ENCODE measurements around the gene CDYL.

CDYL gene

DNA sequence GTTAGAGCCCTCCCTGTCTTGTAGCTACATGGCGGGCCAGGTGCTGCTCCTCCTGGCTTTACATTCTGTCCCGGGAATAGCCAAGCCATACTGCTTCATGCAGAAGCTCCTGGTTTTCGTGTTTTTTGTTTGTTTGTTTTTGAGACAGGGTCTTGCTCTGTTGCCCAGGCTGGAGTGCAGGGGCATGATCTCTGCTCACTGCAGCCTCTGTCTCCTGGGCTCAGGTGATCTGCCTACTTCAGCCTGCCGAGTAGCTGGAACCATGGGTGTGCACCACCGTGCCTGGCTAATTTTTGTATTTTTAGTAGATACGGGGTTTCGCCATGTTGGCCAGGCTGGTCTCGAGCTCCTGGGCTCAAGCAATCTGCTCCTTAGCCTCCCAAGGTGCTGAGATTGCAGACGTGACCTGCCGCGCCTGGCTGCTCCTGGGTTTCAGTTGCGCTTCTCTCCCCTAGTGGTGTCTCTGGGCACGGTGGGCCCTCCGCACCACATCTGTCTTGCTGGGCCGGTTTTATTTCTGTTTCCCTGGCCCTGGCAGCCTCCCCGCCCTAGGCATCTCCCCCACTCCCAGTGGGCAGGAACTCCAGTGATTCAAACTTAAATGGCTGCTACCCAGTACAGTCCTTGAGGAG, 12.9 kb downstream of the CDYL start:
- 93% methylated on average over 15 of the region's 16 CpGs for WGBS (ENCODE audit: insufficient coverage)
- Histone ChIP-seq H3K4me3 (ENCODE audit: control insufficient read depth in 1 of 7, extremely low read depth in 1 of 7, insufficient read depth in 4 of 7, low read depth in 2 of 7, low read length in 6 of 7) (no peak overlapping the region), H3K27ac (ENCODE audit: insufficient read depth in 1 of 2, low read depth in 1 of 2, low read length in 2 of 2, poor library complexity in 1 of 2, severe bottlenecking in 2 of 2) (no peak overlapping the region), H3K27me3 (replicated peaks in 2 of 5; ENCODE audit: control insufficient read depth in 4 of 5, insufficient read depth in 5 of 5, low read length in 4 of 5) (no peaks in the 10 kb centered on the region), H3K36me3 (ENCODE audit: control insufficient read depth in 4 of 4, insufficient read depth in 4 of 4, low read length in 3 of 4) (peaks cover 0 to 10% (median 0%) of the 10 kb centered on the region in 4 experiments), H3K9me3 (ENCODE audit: control extremely low read depth in 1 of 5, control insufficient read depth in 4 of 5, insufficient read depth in 2 of 5, low read depth in 1 of 5, low read length in 4 of 5) (peaks cover 0 to 5% (median 0%) of the 10 kb centered on the region in 5 experiments), H3K4me1 (ENCODE audit: control extremely low read depth in 1 of 4, control insufficient read depth in 4 of 4, insufficient read depth in 4 of 4, low read length in 3 of 4) (peaks cover 0 to 6% (median 1%) of the 10 kb centered on the region in 4 experiments)
- POLR2A ChIA-PET, result no interaction called here
- CTCF ChIA-PET, result interaction anchor here (1.9 kb wide), 1 partner anchor 36 kb away, joined by 4 read pairs; no protein-coding TSS in a partner anchor
- DNase-seq, result no peak

DNA sequence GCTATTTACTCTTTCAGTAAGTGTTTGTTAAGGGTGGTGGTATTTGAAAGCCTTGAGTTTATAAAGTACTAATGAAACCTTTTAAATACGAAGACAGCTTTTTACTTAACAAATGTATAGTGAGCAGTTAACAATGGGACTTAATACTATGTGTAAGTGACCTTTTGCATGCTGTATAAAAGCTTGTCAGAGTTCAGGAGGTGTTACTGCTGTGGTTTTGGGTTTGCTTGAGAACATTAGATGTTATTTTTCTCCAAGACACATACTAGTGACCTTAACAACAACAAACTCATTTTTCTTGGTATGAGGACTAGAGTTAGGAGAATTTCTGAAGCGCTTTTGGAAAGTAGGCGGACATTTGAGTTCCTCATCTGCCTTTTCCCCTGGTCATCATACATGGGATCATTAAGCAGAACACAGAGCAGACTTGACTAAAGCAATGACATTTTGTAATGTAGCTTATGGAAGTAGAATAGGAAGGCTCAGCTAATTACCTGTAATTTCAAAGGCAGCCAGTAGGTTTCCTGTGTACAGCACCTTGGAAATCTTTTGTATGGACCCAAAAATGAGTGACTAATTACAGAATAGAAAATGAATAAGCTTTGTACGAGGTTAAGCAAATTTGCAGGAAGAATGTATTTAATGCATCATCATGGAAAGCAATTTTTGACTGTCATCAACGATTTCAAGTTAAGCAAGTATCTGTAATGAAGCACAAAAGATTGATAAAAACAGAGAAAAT, 14.1 kb downstream of the CDYL start:
- Histone ChIP-seq H3K36me3 (ENCODE audit: control insufficient read depth in 4 of 4, insufficient read depth in 4 of 4, low read length in 3 of 4) (peaks cover 0 to 10% (median 0%) of the 10 kb centered on the region in 4 experiments), H3K4me3 (ENCODE audit: control insufficient read depth in 1 of 7, extremely low read depth in 1 of 7, insufficient read depth in 4 of 7, low read depth in 2 of 7, low read length in 6 of 7) (no peak overlapping the region), H3K27ac (ENCODE audit: insufficient read depth in 1 of 2, low read depth in 1 of 2, low read length in 2 of 2, poor library complexity in 1 of 2, severe bottlenecking in 2 of 2) (no peak overlapping the region), H3K27me3 (replicated peaks in 2 of 5; ENCODE audit: control insufficient read depth in 4 of 5, insufficient read depth in 5 of 5, low read length in 4 of 5) (no peaks in the 10 kb centered on the region), H3K9me3 (ENCODE audit: control extremely low read depth in 1 of 5, control insufficient read depth in 4 of 5, insufficient read depth in 2 of 5, low read depth in 1 of 5, low read length in 4 of 5) (peaks cover 0 to 1% (median 0%) of the 10 kb centered on the region in 5 experiments), H3K4me1 (ENCODE audit: control extremely low read depth in 1 of 4, control insufficient read depth in 4 of 4, insufficient read depth in 4 of 4, low read length in 3 of 4) (peaks cover 0 to 6% (median 1%) of the 10 kb centered on the region in 4 experiments)
- WGBS (ENCODE audit: insufficient coverage), result 86% methylated on average over 1 of the region's 5 CpGs
- ChIA-PET POLR2A (no interaction called here), CTCF (interaction anchor here (1.0 to 1.9 kb wide), 2 partner anchors 37 to 151 kb away, joined by 3 to 4 read pairs; no protein-coding TSS in a partner anchor)
- no peak for DNase-seq

DNA sequence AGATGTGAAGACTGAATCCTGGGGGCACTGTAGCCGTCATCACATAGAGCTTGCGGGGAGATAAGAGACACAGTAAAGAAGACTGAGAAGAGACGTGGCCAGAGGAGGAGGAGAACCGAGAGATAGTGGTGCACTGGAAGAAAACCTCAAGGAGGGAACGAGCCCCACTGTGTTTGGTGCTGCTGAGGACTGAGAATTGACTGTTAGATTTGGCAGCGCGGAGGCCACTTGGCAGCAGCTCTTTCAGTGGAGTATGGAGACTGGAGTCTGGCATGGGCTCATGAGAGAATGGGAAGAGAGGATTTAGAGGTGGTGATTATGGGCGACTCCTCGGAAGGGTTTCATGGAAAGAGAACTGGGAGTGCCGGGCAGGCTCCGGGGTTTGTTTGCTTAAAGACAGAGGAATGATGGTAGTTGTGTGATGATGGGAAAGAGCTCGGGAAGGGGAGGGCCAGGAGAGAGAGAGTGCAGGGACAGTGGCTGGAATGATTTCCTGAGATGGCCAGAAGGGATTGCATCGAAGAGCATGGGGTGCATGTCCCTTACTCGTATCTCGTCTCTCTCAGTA, 18.0 kb downstream of the CDYL start:
- ChIA-PET POLR2A (no interaction called here), CTCF (no interaction called here)
- H3K4me1 ChIP-seq (ENCODE audit: control extremely low read depth in 1 of 4, control insufficient read depth in 4 of 4, insufficient read depth in 4 of 4, low read length in 3 of 4), result peaks cover 0 to 6% (median 1%) of the 10 kb centered on the region in 4 experiments
- peaks cover 0 to 7% (median 0%) of the 10 kb centered on the region in 4 experiments for H3K36me3 ChIP-seq (ENCODE audit: control insufficient read depth in 4 of 4, insufficient read depth in 4 of 4, low read length in 3 of 4)
- no peaks in the 10 kb centered on the region for H3K27me3 ChIP-seq (replicated peaks in 2 of 5; ENCODE audit: control insufficient read depth in 4 of 5, insufficient read depth in 5 of 5, low read length in 4 of 5)
- no peak for DNase-seq
- H3K4me3 ChIP-seq (ENCODE audit: control insufficient read depth in 1 of 7, extremely low read depth in 1 of 7, insufficient read depth in 4 of 7, low read depth in 2 of 7, low read length in 6 of 7), result no peak overlapping the region
- H3K27ac ChIP-seq (ENCODE audit: insufficient read depth in 1 of 2, low read depth in 1 of 2, low read length in 2 of 2, poor library complexity in 1 of 2, severe bottlenecking in 2 of 2), result no peak overlapping the region
- 96% methylated on average over 15 of the region's 15 CpGs for WGBS (ENCODE audit: insufficient coverage)
- H3K9me3 ChIP-seq (ENCODE audit: control extremely low read depth in 1 of 5, control insufficient read depth in 4 of 5, insufficient read depth in 2 of 5, low read depth in 1 of 5, low read length in 4 of 5), result peaks cover 0 to 4% (median under 1%) of the 10 kb centered on the region in 5 experiments

DNA sequence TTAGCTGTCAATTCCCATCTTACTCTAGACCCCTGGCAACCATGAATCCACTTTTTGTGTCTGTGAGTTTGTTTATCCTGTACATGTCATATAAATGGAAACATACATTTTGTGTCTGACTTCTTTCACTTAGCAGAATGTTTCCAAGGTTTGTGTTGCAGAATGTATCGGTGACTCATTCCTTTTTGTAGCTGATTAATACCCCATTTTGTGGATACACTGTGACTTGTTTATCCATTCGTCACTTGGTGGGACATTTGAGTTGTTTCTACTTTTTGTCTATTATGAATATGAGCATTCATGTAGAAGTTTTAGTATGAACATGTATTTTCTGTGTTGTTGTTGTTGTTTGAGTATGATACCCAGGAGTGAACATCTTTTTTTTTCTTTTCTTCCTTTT, 21.4 kb downstream of the CDYL start:
- H3K4me3 ChIP-seq (ENCODE audit: control insufficient read depth in 1 of 7, extremely low read depth in 1 of 7, insufficient read depth in 4 of 7, low read depth in 2 of 7, low read length in 6 of 7), result no peak overlapping the region
- peaks cover 0 to 4% (median 0%) of the 10 kb centered on the region in 4 experiments for H3K4me1 ChIP-seq (ENCODE audit: control extremely low read depth in 1 of 4, control insufficient read depth in 4 of 4, insufficient read depth in 4 of 4, low read length in 3 of 4)
- POLR2A ChIA-PET, result no interaction called here
- peaks cover 0 to 7% (median under 1%) of the 10 kb centered on the region in 4 experiments for H3K36me3 ChIP-seq (ENCODE audit: control insufficient read depth in 4 of 4, insufficient read depth in 4 of 4, low read length in 3 of 4)
- no peak for DNase-seq
- CTCF ChIA-PET, result interaction anchor here (1.2 kb wide), 1 partner anchor 15 kb away, joined by 5 read pairs; no protein-coding TSS in a partner anchor
- peaks cover 4 to 12% (median 6%) of the 10 kb centered on the region in 5 experiments for H3K9me3 ChIP-seq (ENCODE audit: control extremely low read depth in 1 of 5, control insufficient read depth in 4 of 5, insufficient read depth in 2 of 5, low read depth in 1 of 5, low read length in 4 of 5)
- WGBS (ENCODE audit: insufficient coverage), result 100% methylated on average over 1 of the region's 2 CpGs
- H3K27me3 ChIP-seq (replicated peaks in 2 of 5; ENCODE audit: control insufficient read depth in 4 of 5, insufficient read depth in 5 of 5, low read length in 4 of 5), result no peaks in the 10 kb centered on the region
- no peak overlapping the region for H3K27ac ChIP-seq (ENCODE audit: insufficient read depth in 1 of 2, low read depth in 1 of 2, low read length in 2 of 2, poor library complexity in 1 of 2, severe bottlenecking in 2 of 2)

DNA sequence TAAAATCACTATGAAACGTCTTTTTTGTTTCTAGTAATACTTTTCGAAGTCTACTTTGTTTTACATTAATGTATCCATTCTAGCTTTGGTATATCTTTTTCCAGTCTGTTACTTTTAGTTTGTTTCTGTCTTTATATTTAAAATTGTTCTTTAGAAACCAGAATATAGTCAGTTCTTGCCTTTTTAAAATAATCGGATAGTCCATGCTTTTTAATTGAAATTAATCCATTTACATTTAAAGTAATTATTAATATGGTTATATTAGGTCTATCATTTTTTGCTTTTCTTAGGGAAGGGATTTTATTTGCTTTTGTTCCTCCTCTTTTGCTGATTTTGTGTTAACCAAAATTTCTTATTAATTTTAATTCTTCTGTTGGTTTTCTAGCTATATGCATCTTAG, 23.7 kb downstream of the CDYL start:
- no CpG with 5 or more reads among the region's 3 CpGs for WGBS (ENCODE audit: insufficient coverage)
- Histone ChIP-seq H3K4me1 (ENCODE audit: control extremely low read depth in 1 of 4, control insufficient read depth in 4 of 4, insufficient read depth in 4 of 4, low read length in 3 of 4) (peaks cover 0 to 14% (median 2%) of the 10 kb centered on the region in 4 experiments), H3K27me3 (replicated peaks in 2 of 5; ENCODE audit: control insufficient read depth in 4 of 5, insufficient read depth in 5 of 5, low read length in 4 of 5) (no peaks in the 10 kb centered on the region), H3K36me3 (ENCODE audit: control insufficient read depth in 4 of 4, insufficient read depth in 4 of 4, low read length in 3 of 4) (peaks cover 0 to 2% (median under 1%) of the 10 kb centered on the region in 4 experiments), H3K27ac (ENCODE audit: insufficient read depth in 1 of 2, low read depth in 1 of 2, low read length in 2 of 2, poor library complexity in 1 of 2, severe bottlenecking in 2 of 2) (no peak overlapping the region), H3K4me3 (ENCODE audit: control insufficient read depth in 1 of 7, extremely low read depth in 1 of 7, insufficient read depth in 4 of 7, low read depth in 2 of 7, low read length in 6 of 7) (no peak overlapping the region), H3K9me3 (ENCODE audit: control extremely low read depth in 1 of 5, control insufficient read depth in 4 of 5, insufficient read depth in 2 of 5, low read depth in 1 of 5, low read length in 4 of 5) (peaks cover 4 to 12% (median 6%) of the 10 kb centered on the region in 5 experiments)
- DNase-seq, result no peak
- POLR2A ChIA-PET, result no interaction called here
- CTCF ChIA-PET, result interaction anchor here (0.6 to 1.9 kb wide), 5 partner anchors 11 to 22 kb away, joined by 3 to 5 read pairs (median 3); no protein-coding TSS in a partner anchor

DNA sequence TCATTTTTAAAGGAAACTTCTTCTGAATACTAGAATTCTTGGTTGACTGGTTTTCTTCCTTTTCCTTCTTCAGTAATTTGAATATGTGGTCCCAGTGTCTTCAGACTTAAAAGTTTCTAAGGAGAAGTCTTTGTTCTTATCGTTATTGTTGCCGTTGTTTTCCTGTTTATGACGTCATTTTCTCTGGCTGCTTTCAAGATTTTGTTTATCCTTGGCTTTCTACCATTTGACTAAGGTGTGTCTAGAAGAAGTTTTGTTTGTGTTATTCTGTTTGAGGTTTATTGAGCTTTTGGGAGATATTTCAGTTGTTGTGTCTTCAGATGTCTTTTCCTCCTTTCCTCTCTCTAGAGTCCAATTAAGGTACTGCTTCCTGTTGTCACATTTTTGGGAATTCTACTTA, 24.5 kb downstream of the CDYL start:
- ChIA-PET CTCF (interaction anchor here (0.6 to 1.5 kb wide), 3 partner anchors 9 to 19 kb away, joined by 3 read pairs; no protein-coding TSS in a partner anchor), POLR2A (no interaction called here)
- peaks cover 0 to 14% (median 2%) of the 10 kb centered on the region in 4 experiments for H3K4me1 ChIP-seq (ENCODE audit: control extremely low read depth in 1 of 4, control insufficient read depth in 4 of 4, insufficient read depth in 4 of 4, low read length in 3 of 4)
- H3K27me3 ChIP-seq (replicated peaks in 2 of 5; ENCODE audit: control insufficient read depth in 4 of 5, insufficient read depth in 5 of 5, low read length in 4 of 5), result no peaks in the 10 kb centered on the region
- 100% methylated on average over 2 of the region's 3 CpGs for WGBS (ENCODE audit: insufficient coverage)
- DNase-seq, result no peak
- no peak overlapping the region for H3K4me3 ChIP-seq (ENCODE audit: control insufficient read depth in 1 of 7, extremely low read depth in 1 of 7, insufficient read depth in 4 of 7, low read depth in 2 of 7, low read length in 6 of 7)
- no peak overlapping the region for H3K27ac ChIP-seq (ENCODE audit: insufficient read depth in 1 of 2, low read depth in 1 of 2, low read length in 2 of 2, poor library complexity in 1 of 2, severe bottlenecking in 2 of 2)
- peaks cover 0 to 2% (median under 1%) of the 10 kb centered on the region in 4 experiments for H3K36me3 ChIP-seq (ENCODE audit: control insufficient read depth in 4 of 4, insufficient read depth in 4 of 4, low read length in 3 of 4)
- H3K9me3 ChIP-seq (ENCODE audit: control extremely low read depth in 1 of 5, control insufficient read depth in 4 of 5, insufficient read depth in 2 of 5, low read depth in 1 of 5, low read length in 4 of 5), result peaks cover 4 to 12% (median 6%) of the 10 kb centered on the region in 5 experiments

All from common myeloid progenitor, CD34-positive (primary cell).